GM23338 (cell line): ENCODE measurements around the gene GSDME. TPM values are rescaled to one million over a fixed set of nuclear protein-coding genes. Genes with fewer than 3 reads are reported as not detected.

Source experiments
- ATAC-seq: fragments of 200-7000 bp; cut with Tn5 transposase; 3 replicates; pipeline ENCODE4 v1.9.1; 2020
- DNase-seq: peaks from one replicate; pipeline ENCODE4 v3.0.0-alpha.2; 2015; ENCODE audit warnings: low spot score
- H2AFZ ChIP-seq: fragments of 200-600 bp; sonication (generic); 2 replicates; pipeline ENCODE4 v1.8.0; 2016; ENCODE audit warnings: antibody characterized with exemption, mild to moderate bottlenecking, moderate library complexity
- H3F3A ChIP-seq: fragments of 200-600 bp; sonication (generic); replicated peaks from 2 replicates; pipeline ENCODE4 v1.8.0; 2017; ENCODE audit warnings: antibody characterized with exemption, mixed run types, low read depth
- H3K27ac ChIP-seq: fragments of 200-600 bp; sonication (generic); 2 replicates; pipeline ENCODE4 v1.6.1; 2016; ENCODE audit warnings: low read depth
- H3K27me3 ChIP-seq: fragments of 200-600 bp; sonication (generic); 2 replicates; pipeline ENCODE4 v1.8.0; 2016; ENCODE audit warnings: mild to moderate bottlenecking, mixed run types, moderate library complexity; ENCODE audit not compliant: insufficient read depth
- H3K36me3 ChIP-seq: fragments of 200-600 bp; sonication (generic); 2 replicates; pipeline ENCODE4 v1.8.0; 2016; ENCODE audit warnings: mild to moderate bottlenecking; ENCODE audit not compliant: insufficient read depth
- H3K4me1 ChIP-seq: fragments of 200-600 bp; sonication (generic); 2 replicates; pipeline ENCODE4 v1.8.0; 2016; ENCODE audit warnings: mild to moderate bottlenecking, moderate library complexity; ENCODE audit not compliant: insufficient read depth
- H3K4me2 ChIP-seq: fragments of 200-600 bp; sonication (generic); 2 replicates; pipeline ENCODE4 v1.7.1; 2017; ENCODE audit warnings: mixed run types
- H3K4me3 ChIP-seq: fragments of 200-600 bp; sonication (generic); 2 replicates; pipeline ENCODE4 v1.6.1; 2016; ENCODE audit warnings: mixed run types
- H3K79me2 ChIP-seq: fragments of 200-600 bp; sonication (generic); replicated peaks from 2 replicates; pipeline ENCODE4 v1.8.0; 2017; ENCODE audit warnings: mild to moderate bottlenecking; ENCODE audit not compliant: insufficient read depth
- H3K9me2 ChIP-seq: fragments of 200-600 bp; sonication (generic); 2 replicates; pipeline ENCODE4 v1.8.0; 2017; ENCODE audit not compliant: insufficient read depth
- H4K20me1 ChIP-seq: fragments of 200-600 bp; sonication (generic); replicated peaks from 2 replicates; pipeline ENCODE4 v1.8.0; 2017; ENCODE audit warnings: mild to moderate bottlenecking; ENCODE audit not compliant: insufficient read depth
- H3K27ac Mint-ChIP-seq: 2 replicates; pipeline ENCODE4 v1.8.0; 2020; ENCODE audit warnings: inconsistent platforms, mild to moderate bottlenecking, moderate library complexity, mixed read lengths
- H3K27me3 Mint-ChIP-seq: 3 replicates; pipeline ENCODE4 v1.8.0; 2022; ENCODE audit warnings: low read depth, mild to moderate bottlenecking, moderate library complexity, mixed read lengths, inconsistent platforms; ENCODE audit not compliant: insufficient read depth, poor library complexity
- H3K36me3 Mint-ChIP-seq: 3 replicates; pipeline ENCODE4 v1.8.0; 2021; ENCODE audit warnings: low read depth, mild to moderate bottlenecking, inconsistent platforms, moderate library complexity, mixed read lengths
- H3K4me1 Mint-ChIP-seq: 3 replicates; pipeline ENCODE4 v1.8.0; 2020; ENCODE audit warnings: mild to moderate bottlenecking, inconsistent platforms, mixed read lengths
- H3K4me3 Mint-ChIP-seq: 3 replicates; pipeline ENCODE4 v1.8.0; 2021; ENCODE audit warnings: moderate library complexity, mild to moderate bottlenecking, inconsistent platforms, mixed read lengths
- H3K9me3 Mint-ChIP-seq: 3 replicates; pipeline ENCODE4 v1.8.0; 2020; ENCODE audit warnings: moderate library complexity, mild to moderate bottlenecking, inconsistent platforms, mixed read lengths
- CREB1 ChIP-seq: fragments of 250-450 bp; sonication (Bioruptor Pico); IDR thresholded peaks from 2 replicates; pipeline ENCODE4 v1.5.0; 2020; ENCODE audit warnings: low read depth, mild to moderate bottlenecking, moderate library complexity
- ETS1 ChIP-seq: IDR thresholded peaks from 2 replicates; pipeline ENCODE4 v1.6.1; 2016; ENCODE audit warnings: antibody characterized with exemption
- EZH2 ChIP-seq: fragments of 200-600 bp; sonication (generic); IDR thresholded peaks from one replicate; pipeline ENCODE4 v1.8.0; 2017; ENCODE audit warnings: antibody characterized with exemption, mild to moderate bottlenecking, low read depth; ENCODE audit not compliant: unreplicated experiment
- EZH2phosphoT487 ChIP-seq: fragments of 200-600 bp; sonication (generic); IDR thresholded peaks from one replicate; pipeline ENCODE4 v1.8.1; 2018; ENCODE audit warnings: antibody characterized with exemption; ENCODE audit not compliant: unreplicated experiment
- JUNB ChIP-seq: IDR thresholded peaks from one replicate; pipeline ENCODE4 v1.6.1; 2016; ENCODE audit warnings: antibody characterized with exemption; ENCODE audit not compliant: unreplicated experiment
- NANOG ChIP-seq: IDR thresholded peaks from 2 replicates; pipeline ENCODE4 v1.6.1; 2016; ENCODE audit warnings: antibody characterized with exemption, borderline replicate concordance
- REST ChIP-seq: IDR thresholded peaks from one replicate; pipeline ENCODE4 v1.6.1; 2018; ENCODE audit warnings: antibody characterized with exemption; ENCODE audit not compliant: unreplicated experiment
- STAT1 ChIP-seq: IDR thresholded peaks from one replicate; pipeline ENCODE4 v1.6.1; 2016; ENCODE audit warnings: antibody characterized with exemption; ENCODE audit not compliant: unreplicated experiment
- ZNF114 ChIP-seq: fragments of 250-450 bp; sonication (Bioruptor Pico); IDR thresholded peaks from 2 replicates; pipeline ENCODE4 v1.5.0; 2020; ENCODE audit warnings: mild to moderate bottlenecking, moderate library complexity
- ZNF331 ChIP-seq: fragments of 250-450 bp; sonication (Bioruptor Pico); IDR thresholded peaks from 2 replicates; pipeline ENCODE4 v1.5.0; 2020; ENCODE audit warnings: low read depth, mild to moderate bottlenecking, moderate library complexity
- polyA plus RNA-seq: library from polyadenylated mRNA; unstranded; fragments of >200 nt; fragmentation: Nextera tagmentation; extraction: Ambion mirVana; gene quantifications from 2 replicates; pipeline ENCODE4 v1.2.1, GENCODE V29; 2016
- total RNA-seq: library from RNA; depleted of rRNA; stranded (reverse); fragments of >200 nt; shearing (Covaris generic); gene quantifications from 2 replicates; pipeline ENCODE4 v1.2.3, GENCODE V29; 2014
- TF ChIP-seq, protein P1 (sequence below), 2 experiments: fragments of 200-600 bp in 1 of 2; sonication (generic) in 1 of 2; conservative IDR thresholded peaks; 2 replicates each; pipeline versions ENCODE4 v1.5.1 to v1.6.1; 2016 to 2017; ENCODE audit warnings: antibody characterized with exemption in 2 of 2, low read depth in 2 of 2, mild to moderate bottlenecking in 2 of 2, moderate library complexity in 1 of 2

Gene GSDME
- total and polyA plus RNA-seq, 2 experiments from 2014 or later = 8.3 to 8.5 TPM

DNA sequence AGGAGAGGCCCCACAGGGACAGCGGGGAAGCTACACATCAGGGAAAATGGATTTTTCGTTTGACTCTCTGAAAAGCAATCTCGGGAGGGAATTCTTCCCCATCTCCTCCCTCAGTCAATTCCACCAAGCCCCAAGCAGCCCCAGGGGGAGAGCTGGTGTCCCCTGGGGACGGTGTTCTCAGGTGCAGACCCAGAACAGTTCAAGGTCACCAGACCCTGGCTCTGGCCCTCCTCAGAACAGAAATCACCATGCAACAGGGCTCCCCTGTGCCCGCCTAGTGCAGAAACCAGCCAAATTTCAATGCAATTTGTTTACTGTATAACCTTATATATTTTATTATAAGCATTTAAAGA lies 34.1 kb downstream of the GSDME start (continued):
- TF ChIP-seq JUNB (no peak), CREB1 (no peak), EZH2phosphoT487 (no peak), REST (no peak), NANOG (no peak), STAT1 (no peak), ZNF331 (CRISPR knock-in tag) (no peak), ZNF114 (no peak), ETS1 (no peak)

DNA sequence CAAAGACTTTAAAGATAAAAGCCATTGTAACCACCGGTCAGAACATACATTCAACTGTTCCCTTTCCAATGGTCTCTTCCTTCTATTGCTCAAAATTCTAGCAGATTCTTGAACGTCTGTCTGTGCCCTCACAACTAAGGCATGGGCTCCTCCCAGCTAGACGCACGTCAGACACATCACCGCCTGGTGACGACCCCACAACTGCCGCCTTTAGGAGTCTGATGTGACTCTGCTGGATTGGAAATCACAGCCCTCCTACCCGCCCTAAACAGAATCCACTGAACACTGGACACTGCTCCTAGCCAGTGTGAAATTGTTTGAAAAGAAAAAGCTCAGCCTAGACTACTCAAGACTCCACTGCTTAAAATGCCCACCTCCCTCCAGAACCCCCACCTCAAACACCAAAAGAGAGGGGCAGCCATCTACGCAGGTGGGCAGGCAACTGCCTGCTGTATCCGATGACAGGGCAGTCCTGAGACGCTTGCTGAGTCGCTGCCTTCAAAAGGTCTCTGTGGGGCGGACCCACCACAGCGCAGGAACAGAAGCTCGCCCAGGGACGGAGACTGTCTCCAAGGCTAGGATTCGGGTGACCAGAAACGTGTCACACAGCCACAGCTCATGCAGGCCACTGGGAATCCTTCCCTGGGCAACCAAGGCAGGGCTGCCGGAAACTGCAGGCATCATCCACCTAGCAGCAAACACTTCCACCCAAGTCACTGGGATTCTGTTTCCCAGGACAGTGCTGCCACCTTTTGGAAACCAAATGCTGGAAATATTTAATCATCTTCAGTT lies 34.7 kb downstream of the GSDME start:
- H3K4me2 ChIP-seq = peak overlapping the region; percentile 26; the same call in 1 of the 2 replicates
- H2AFZ ChIP-seq = peak overlapping the region; percentile 69; the same call in 1 of the 2 replicates
- H3K4me1 Mint-ChIP-seq = peaks cover 57% of the 10 kb centered on the region
- H3K36me3 Mint-ChIP-seq = peaks cover 8% of the 10 kb centered on the region
- no peaks in the 10 kb centered on the region for H3K79me2 ChIP-seq
- peaks cover 10% of the 10 kb centered on the region for H3K9me3 Mint-ChIP-seq
- no peaks in the 10 kb centered on the region for H3K27me3 ChIP-seq
- peaks cover 47% of the 10 kb centered on the region for H3K4me1 ChIP-seq
- peaks cover 6% of the 10 kb centered on the region; the same call in 1 of the 2 replicates for H3K9me2 ChIP-seq
- H3K27ac ChIP-seq = 0 out of 2 replicates have a peak overlapping the region, but pooled peaks have one; percentile 45
- H3F3A ChIP-seq = peaks cover 34% of the 10 kb centered on the region
- peak overlapping the region; percentile 19 for H3K27ac Mint-ChIP-seq
- H4K20me1 ChIP-seq = no peaks in the 10 kb centered on the region
- DNase-seq (peak; percentile 66), ATAC-seq (peak; percentile 11)
- no peak overlapping the region for H3K4me3 ChIP-seq
- no peak overlapping the region for H3K4me3 Mint-ChIP-seq
- peaks cover 22% of the 10 kb centered on the region for H3K27me3 Mint-ChIP-seq
- TF ChIP-seq, protein P1, sequence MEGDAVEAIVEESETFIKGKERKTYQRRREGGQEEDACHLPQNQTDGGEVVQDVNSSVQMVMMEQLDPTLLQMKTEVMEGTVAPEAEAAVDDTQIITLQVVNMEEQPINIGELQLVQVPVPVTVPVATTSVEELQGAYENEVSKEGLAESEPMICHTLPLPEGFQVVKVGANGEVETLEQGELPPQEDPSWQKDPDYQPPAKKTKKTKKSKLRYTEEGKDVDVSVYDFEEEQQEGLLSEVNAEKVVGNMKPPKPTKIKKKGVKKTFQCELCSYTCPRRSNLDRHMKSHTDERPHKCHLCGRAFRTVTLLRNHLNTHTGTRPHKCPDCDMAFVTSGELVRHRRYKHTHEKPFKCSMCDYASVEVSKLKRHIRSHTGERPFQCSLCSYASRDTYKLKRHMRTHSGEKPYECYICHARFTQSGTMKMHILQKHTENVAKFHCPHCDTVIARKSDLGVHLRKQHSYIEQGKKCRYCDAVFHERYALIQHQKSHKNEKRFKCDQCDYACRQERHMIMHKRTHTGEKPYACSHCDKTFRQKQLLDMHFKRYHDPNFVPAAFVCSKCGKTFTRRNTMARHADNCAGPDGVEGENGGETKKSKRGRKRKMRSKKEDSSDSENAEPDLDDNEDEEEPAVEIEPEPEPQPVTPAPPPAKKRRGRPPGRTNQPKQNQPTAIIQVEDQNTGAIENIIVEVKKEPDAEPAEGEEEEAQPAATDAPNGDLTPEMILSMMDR (conservative IDR thresholded peaks at IDR 0.05; ENCODE audit: low read depth in 2 of 2) = peak; percentile 60 to 80
- TF ChIP-seq ZNF331 (CRISPR knock-in tag) (no peak), EZH2phosphoT487 (no peak), EZH2 (no peak)
- H3K36me3 ChIP-seq = no peaks in the 10 kb centered on the region
